Brain microvascular endothelial cell (primary cell): Measurements from ENCODE around the gene CAMSAP3.

ENCODE experiments used
- DNase-seq: peaks from one replicate; pipeline ENCODE4 v3.0.0-alpha.2; 2020
- H3K27ac ChIP-seq: fragments of 250-450 bp; sonication (Bioruptor Pico); 2 replicates; pipeline ENCODE4 v1.5.1; 2020; ENCODE audit warnings: mild to moderate bottlenecking, moderate library complexity
- H3K27me3 ChIP-seq: fragments of 250-450 bp; sonication (Bioruptor Pico); replicated peaks from 2 replicates; pipeline ENCODE4 v1.5.1; 2020; ENCODE audit warnings: mild to moderate bottlenecking
- H3K36me3 ChIP-seq: fragments of 250-450 bp; sonication (Bioruptor Pico); replicated peaks from 2 replicates; pipeline ENCODE4 v1.5.1; 2020; ENCODE audit warnings: mild to moderate bottlenecking
- H3K4me3 ChIP-seq: 2 replicates; pipeline ENCODE4 v1.5.1; 2011; ENCODE audit warnings: low read depth, mild to moderate bottlenecking, control low read depth, low read length, moderate library complexity
- in situ Hi-C: cut with HindIII; loops from 2 replicates; pipeline ENCODE4 v1.10.0; 2017; ENCODE audit warnings: low sequenced_read_pairs, low pct_ligation_motif_present
- TF ChIP-seq, protein P1 (sequence below): IDR thresholded peaks from 2 replicates; pipeline ENCODE4 v1.5.1; 2011; ENCODE audit warnings: low read depth, mild to moderate bottlenecking, moderate library complexity, low read length, control low read depth, inconsistent platforms; ENCODE audit errors: missing control alignments

Gene CAMSAP3

DNA sequence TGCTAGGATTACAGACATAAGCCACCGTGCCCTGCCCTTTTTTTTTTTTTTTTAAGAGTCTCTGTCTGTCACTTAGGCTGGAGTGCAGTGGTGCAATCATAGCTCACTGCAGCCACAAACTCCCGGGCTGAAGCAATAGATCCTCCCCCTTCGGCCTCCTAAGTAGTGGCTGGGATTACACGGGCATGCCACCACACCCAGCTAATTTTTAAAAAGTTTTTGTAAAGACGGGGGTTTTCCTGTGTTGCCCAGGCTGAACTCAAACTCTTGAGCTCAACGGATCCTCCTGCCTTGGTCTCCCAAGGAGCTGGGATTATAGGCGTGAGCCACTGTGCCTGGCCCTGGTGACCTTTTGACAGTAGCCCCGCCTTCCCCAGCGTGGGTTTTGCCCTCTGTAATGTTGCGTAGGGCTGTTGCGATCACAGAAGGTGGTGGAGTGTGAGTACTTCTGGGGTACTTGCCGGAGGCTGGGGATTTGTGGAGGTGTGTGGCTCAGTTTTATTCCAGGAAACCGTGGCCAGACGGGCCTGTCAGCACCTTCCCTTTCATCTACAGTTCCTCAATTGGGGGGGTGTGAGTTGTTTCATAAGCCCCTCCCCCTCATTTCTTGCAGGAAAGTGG is 61.6 kb downstream of the CAMSAP3 start:
- TF ChIP-seq, protein P1, sequence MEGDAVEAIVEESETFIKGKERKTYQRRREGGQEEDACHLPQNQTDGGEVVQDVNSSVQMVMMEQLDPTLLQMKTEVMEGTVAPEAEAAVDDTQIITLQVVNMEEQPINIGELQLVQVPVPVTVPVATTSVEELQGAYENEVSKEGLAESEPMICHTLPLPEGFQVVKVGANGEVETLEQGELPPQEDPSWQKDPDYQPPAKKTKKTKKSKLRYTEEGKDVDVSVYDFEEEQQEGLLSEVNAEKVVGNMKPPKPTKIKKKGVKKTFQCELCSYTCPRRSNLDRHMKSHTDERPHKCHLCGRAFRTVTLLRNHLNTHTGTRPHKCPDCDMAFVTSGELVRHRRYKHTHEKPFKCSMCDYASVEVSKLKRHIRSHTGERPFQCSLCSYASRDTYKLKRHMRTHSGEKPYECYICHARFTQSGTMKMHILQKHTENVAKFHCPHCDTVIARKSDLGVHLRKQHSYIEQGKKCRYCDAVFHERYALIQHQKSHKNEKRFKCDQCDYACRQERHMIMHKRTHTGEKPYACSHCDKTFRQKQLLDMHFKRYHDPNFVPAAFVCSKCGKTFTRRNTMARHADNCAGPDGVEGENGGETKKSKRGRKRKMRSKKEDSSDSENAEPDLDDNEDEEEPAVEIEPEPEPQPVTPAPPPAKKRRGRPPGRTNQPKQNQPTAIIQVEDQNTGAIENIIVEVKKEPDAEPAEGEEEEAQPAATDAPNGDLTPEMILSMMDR, result no peak
- Histone ChIP-seq H3K36me3 (no peaks in the 10 kb centered on the region), H3K4me3 (no peak overlapping the region), H3K27me3 (no peaks in the 10 kb centered on the region), H3K27ac (no peak overlapping the region)
- in situ Hi-C loops, result no loop called here
- DNase-seq, result no peak

DNA sequence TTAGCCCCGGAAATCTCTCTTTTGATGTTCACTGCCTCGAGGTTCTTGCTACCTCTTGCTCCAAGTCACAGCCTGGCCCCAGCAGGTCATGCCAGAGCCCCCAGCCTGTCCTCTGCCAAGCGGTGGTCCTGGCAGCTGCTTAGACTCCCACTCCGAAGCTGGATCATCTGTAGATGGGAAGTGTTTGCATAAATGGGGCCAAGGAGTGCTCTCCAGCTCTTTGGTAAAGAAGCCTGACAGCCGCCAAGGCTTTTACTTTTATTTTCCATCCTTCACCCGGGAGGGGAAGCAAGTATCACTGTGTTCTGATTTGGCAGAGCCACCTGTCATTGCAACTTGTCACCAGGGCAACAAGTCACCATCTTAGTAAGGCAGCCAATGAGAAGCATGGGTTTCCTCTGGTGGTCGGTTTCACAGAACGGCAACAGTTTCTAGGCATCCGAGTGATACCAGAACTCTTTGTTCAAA is 62.6 kb downstream of the CAMSAP3 start:
- H3K4me3 ChIP-seq, result no peak overlapping the region
- H3K27ac ChIP-seq, result no peak overlapping the region
- in situ Hi-C loops, result no loop called here
- no peaks in the 10 kb centered on the region for H3K27me3 ChIP-seq
- TF ChIP-seq, protein P1, result no peak
- H3K36me3 ChIP-seq, result no peaks in the 10 kb centered on the region
- no peak for DNase-seq

- in situ Hi-C loops, result no loop called here
- TF ChIP-seq, protein P1, result no peak
- Histone ChIP-seq H3K27me3 (no peaks in the 10 kb centered on the region), H3K4me3 (no peak overlapping the region), H3K36me3 (no peaks in the 10 kb centered on the region), H3K27ac (no peak overlapping the region)
- no peak for DNase-seq
Observed at GRCh38 chr19:7661744-7662538, 66.3 kb downstream of the CAMSAP3 start.

DNA sequence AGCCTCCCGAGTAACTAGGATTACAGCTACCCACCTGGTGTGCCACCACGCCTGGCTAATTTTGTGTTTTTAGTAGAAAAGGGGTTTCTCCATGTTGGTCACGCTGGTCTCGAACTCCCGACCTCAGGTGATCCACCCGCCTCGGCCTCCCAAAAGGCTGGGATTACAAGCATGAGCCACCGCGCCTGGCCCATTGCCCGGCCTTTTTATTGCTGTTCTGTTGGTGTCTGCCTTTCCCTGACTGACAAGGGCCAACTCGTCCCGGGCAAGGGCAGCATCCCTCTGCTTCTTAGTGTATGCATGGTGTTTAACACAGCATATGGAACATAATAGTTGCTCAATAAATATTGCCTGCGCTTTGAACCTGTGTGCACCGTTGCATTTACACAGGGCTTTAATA is 67.0 kb downstream of the CAMSAP3 start:
- Histone ChIP-seq H3K36me3 (no peaks in the 10 kb centered on the region), H3K27ac (no peak overlapping the region), H3K4me3 (no peak overlapping the region), H3K27me3 (no peaks in the 10 kb centered on the region)
- in situ Hi-C loops, result no loop called here
- TF ChIP-seq, protein P1, result no peak
- DNase-seq, result no peak

GRCh38 chr19:7663706-7664105 is 68.0 kb downstream of the CAMSAP3 start:
- no peak for DNase-seq
- Histone ChIP-seq H3K27me3 (no peaks in the 10 kb centered on the region), H3K36me3 (no peaks in the 10 kb centered on the region), H3K4me3 (no peak overlapping the region), H3K27ac (no peak overlapping the region)
- in situ Hi-C loops, result no loop called here
- TF ChIP-seq, protein P1, result no peak

DNA sequence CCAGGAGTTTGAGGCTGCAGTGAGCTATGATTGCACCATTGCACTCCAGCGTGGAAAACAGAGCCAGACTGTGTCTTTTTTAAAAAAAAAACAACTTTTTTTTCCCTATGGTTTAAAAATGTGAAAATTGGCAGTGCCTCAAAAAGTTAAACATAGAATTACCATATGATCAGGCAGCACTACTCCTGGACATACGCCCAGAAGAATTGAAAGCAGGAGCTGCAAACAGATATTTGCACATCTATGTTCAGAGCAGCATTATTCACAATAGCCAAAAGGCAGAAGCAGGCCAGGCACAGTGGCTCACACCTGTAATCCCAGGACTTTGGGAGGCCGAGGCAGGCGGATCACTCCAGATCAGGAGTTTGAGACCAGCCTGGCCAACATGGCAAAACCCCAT is 69.4 kb downstream of the CAMSAP3 start:
- Histone ChIP-seq H3K4me3 (no peak overlapping the region), H3K36me3 (no peaks in the 10 kb centered on the region), H3K27me3 (no peaks in the 10 kb centered on the region), H3K27ac (no peak overlapping the region)
- in situ Hi-C loops, result no loop called here
- TF ChIP-seq, protein P1, result no peak
- DNase-seq, result no peak
